Left kidney (tissue), 2 donors: ENCODE data around the gene DIP2A. TPM values are rescaled to one million over a fixed set of nuclear protein-coding genes. Genes with fewer than 3 reads are reported as not detected.

Experiments used
- DNase-seq: peaks from one replicate; pipeline ENCODE4 v3.0.0-alpha.2; 2013
- polyA plus RNA-seq: library from polyadenylated mRNA; unstranded; fragments of 120-200 nt; gene quantifications from one replicate; pipeline ENCODE4 v1.2.1, GENCODE V29; 2013; ENCODE audit not compliant: insufficient read length

The DIP2A gene
- polyA plus RNA-seq, 1 donor, result 52.4 TPM

GRCh38 chr21:46617267-46618051 is 158.8 kb downstream of the DIP2A start:
- DNase-seq, result no peak

GRCh38 chr21:46618738-46619379 is 160.2 kb downstream of the DIP2A start:
- DNase-seq, result no peak

Other genes with a start within 250 kb of the DIP2A start
- 38.8 TPM for gene LSS, start 230.1 kb upstream of the DIP2A start, polyA plus RNA-seq
- gene MCM3AP, start 173.3 kb upstream of the DIP2A start, polyA plus RNA-seq, result 103 TPM
- 24.8 TPM for gene YBEY, start 172.5 kb upstream of the DIP2A start, polyA plus RNA-seq
- gene C21orf58, start 135.0 kb upstream of the DIP2A start, polyA plus RNA-seq, result 22.3 TPM
- gene PCNT, start 134.7 kb upstream of the DIP2A start, polyA plus RNA-seq, result 43.5 TPM
- gene S100B, start 146.2 kb downstream of the DIP2A start, polyA plus RNA-seq, result 3.2 TPM
- gene PRMT2, start 176.8 kb downstream of the DIP2A start, polyA plus RNA-seq, result 119 TPM